ENCODE results near the gene CALR3. TPM values are rescaled to one million over a fixed set of nuclear protein-coding genes. Genes with fewer than 3 reads are reported as not detected.

CALR3 gene
- total RNA-seq, 4 donors from 2014 or later = not detected

GRCh38 chr19:16442386-16443276 is 53.3 kb downstream of the CALR3 start:
- intact Hi-C loops (cut with DNase I) = no loop called here
- H3K36me3 ChIP-seq = peaks cover 7 to 39% (median 23%) of the 10 kb centered on the region in 4 donors
- no peak overlapping the region for H3K4me3 ChIP-seq
- WGBS = 54% methylated on average over 17 of the region's 19 CpGs
- H3K4me1 ChIP-seq = peaks cover 61 to 82% (median 73%) of the 10 kb centered on the region in 4 donors
- no peak for DNase-seq (ENCODE audit: extremely low spot score)
- TF ChIP-seq POLR2A (IDR thresholded peaks at IDR 0.05; ENCODE audit: low read depth) = no peak
- peak; percentile 14 to 30 for TF ChIP-seq POLR2AphosphoS5 (IDR thresholded peaks at IDR 0.05)
- no peaks in the 10 kb centered on the region for H3K9me3 ChIP-seq
- H3K27me3 ChIP-seq = no peaks in the 10 kb centered on the region
- peak overlapping the region; percentile 46 to 65 (median 51) for H3K27ac ChIP-seq (replicated peaks in 1 of 4)

GRCh38 chr19:16441661-16442162 is 54.3 kb downstream of the CALR3 start:
- no peak for DNase-seq (ENCODE audit: extremely low spot score)
- H3K27ac ChIP-seq (replicated peaks in 1 of 4) = peak overlapping the region in 1 of 4 donors; percentile 65
- H3K36me3 ChIP-seq = peaks cover 7 to 49% (median 28%) of the 10 kb centered on the region in 4 donors
- WGBS = 79% methylated on average over 12 of the region's 14 CpGs
- intact Hi-C loops (cut with DNase I) = no loop called here
- H3K4me1 ChIP-seq = peaks cover 53 to 78% (median 69%) of the 10 kb centered on the region in 4 donors
- TF ChIP-seq CTCF (IDR thresholded peaks at IDR 0.05) = peak in 2 of 3 experiments; percentile 21 to 36
- TF ChIP-seq POLR2AphosphoS5 (IDR thresholded peaks at IDR 0.05) = no peak
- H3K9me3 ChIP-seq = no peaks in the 10 kb centered on the region
- H3K4me3 ChIP-seq = no peak overlapping the region
- no peaks in the 10 kb centered on the region for H3K27me3 ChIP-seq

GRCh38 chr19:16436780-16437332 is 59.1 kb downstream of the CALR3 start:
- peaks cover 17 to 86% (median 57%) of the 10 kb centered on the region in 4 donors for H3K36me3 ChIP-seq
- WGBS = 79% methylated on average over 6 of the region's 6 CpGs
- H3K4me1 ChIP-seq = peaks cover 43 to 55% (median 49%) of the 10 kb centered on the region in 4 donors
- no peaks in the 10 kb centered on the region for H3K27me3 ChIP-seq
- peak overlapping the region in 3 of 4 donors; percentile 72 to 82 (median 80) for H3K27ac ChIP-seq (replicated peaks in 1 of 4)
- intact Hi-C loops (cut with DNase I) = no loop called here
- TF ChIP-seq EP300 (IDR thresholded peaks at IDR 0.05) = no peak
- no peak overlapping the region for H3K4me3 ChIP-seq
- H3K9me3 ChIP-seq = no peaks in the 10 kb centered on the region
- DNase-seq (ENCODE audit: extremely low spot score) = no peak

- Histone ChIP-seq H3K4me3 (no peak overlapping the region), H3K27ac (replicated peaks in 1 of 4) (peak overlapping the region; percentile 36 to 82 (median 76)), H3K36me3 (peaks cover 17 to 88% (median 57%) of the 10 kb centered on the region in 4 donors), H3K4me1 (peaks cover 36 to 48% (median 42%) of the 10 kb centered on the region in 4 donors), H3K27me3 (no peaks in the 10 kb centered on the region), H3K9me3 (no peaks in the 10 kb centered on the region)
- DNase-seq (ENCODE audit: extremely low spot score) = no peak
- TF ChIP-seq POLR2A (IDR thresholded peaks at IDR 0.05; ENCODE audit: low read depth) = no peak
- no peak for TF ChIP-seq POLR2AphosphoS5 (IDR thresholded peaks at IDR 0.05)
- TF ChIP-seq EP300 (IDR thresholded peaks at IDR 0.05) = no peak
- no peak for TF ChIP-seq CTCF (IDR thresholded peaks at IDR 0.05)
- intact Hi-C loops (cut with DNase I) = no loop called here
- 46% methylated on average over 9 of the region's 9 CpGs for WGBS
Observed at GRCh38 chr19:16435999-16436650, 59.8 kb downstream of the CALR3 start.

- TF ChIP-seq EP300 (IDR thresholded peaks at IDR 0.05) = no peak
- peak; percentile 30 to 45 for TF ChIP-seq POLR2AphosphoS5 (IDR thresholded peaks at IDR 0.05)
- no peak for TF ChIP-seq POLR2A (IDR thresholded peaks at IDR 0.05; ENCODE audit: low read depth)
- no peak for TF ChIP-seq CTCF (IDR thresholded peaks at IDR 0.05)
- WGBS = 31% methylated on average over 9 of the region's 11 CpGs
- no peak for DNase-seq (ENCODE audit: extremely low spot score)
- Histone ChIP-seq H3K27ac (replicated peaks in 1 of 4) (peak overlapping the region; percentile 36 to 82 (median 76)), H3K4me3 (no peak overlapping the region), H3K27me3 (no peaks in the 10 kb centered on the region), H3K4me1 (peaks cover 29 to 41% (median 36%) of the 10 kb centered on the region in 4 donors), H3K9me3 (no peaks in the 10 kb centered on the region), H3K36me3 (peaks cover 11 to 88% (median 57%) of the 10 kb centered on the region in 4 donors)
- intact Hi-C loops (cut with DNase I) = no loop called here
Observed at GRCh38 chr19:16435238-16435917, 60.6 kb downstream of the CALR3 start.
